GM18511 (cell line): Measurements from ENCODE around the gene PRDX2.

Experiments used
- ATAC-seq: cut with Tn5 transposase; IDR thresholded peaks from one replicate; pipeline ENCODE4 v1.9.1; 2021; ENCODE audit warnings: mild to moderate bottlenecking, moderate library complexity; ENCODE audit not compliant: unreplicated experiment

Gene PRDX2

DNA sequence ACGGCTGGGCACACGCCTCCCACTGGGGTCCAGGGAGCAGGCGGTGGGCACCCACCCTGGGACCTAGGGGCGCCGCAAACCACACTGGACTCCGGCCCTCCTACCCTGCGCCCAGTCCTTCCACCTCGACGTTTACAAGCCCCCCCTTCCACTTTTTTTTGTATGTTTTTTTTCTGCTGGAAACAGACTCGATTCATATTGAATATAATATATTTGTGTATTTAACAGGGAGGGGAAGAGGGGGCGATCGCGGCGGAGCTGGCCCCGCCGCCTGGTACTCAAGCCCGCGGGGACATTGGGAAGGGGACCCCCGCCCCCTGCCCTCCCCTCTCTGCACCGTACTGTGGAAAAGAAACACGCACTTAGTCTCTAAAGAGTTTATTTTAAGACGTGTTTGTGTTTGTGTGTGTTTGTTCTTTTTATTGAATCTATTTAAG lies 8.7 kb downstream of the PRDX2 start:
- no peak for ATAC-seq

DNA sequence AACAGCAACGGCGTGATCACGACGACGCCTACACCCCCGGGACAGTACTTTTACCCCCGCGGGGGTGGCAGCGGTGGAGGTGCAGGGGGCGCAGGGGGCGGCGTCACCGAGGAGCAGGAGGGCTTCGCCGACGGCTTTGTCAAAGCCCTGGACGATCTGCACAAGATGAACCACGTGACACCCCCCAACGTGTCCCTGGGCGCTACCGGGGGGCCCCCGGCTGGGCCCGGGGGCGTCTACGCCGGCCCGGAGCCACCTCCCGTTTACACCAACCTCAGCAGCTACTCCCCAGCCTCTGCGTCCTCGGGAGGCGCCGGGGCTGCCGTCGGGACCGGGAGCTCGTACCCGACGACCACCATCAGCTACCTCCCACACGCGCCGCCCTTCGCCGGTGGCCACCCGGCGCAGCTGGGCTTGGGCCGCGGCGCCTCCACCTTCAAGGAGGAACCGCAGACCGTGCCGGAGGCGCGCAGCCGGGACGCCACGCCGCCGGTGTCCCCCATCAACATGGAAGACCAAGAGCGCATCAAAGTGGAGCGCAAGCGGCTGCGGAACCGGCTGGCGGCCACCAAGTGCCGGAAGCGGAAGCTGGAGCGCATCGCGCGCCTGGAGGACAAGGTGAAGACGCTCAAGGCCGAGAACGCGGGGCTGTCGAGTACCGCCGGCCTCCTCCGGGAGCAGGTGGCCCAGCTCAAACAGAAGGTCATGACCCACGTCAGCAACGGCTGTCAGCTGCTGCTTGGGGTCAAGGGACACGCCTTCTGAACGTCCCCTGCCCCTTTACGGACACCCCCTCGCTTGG lies 9.3 kb downstream of the PRDX2 start:
- ATAC-seq: no peak

DNA sequence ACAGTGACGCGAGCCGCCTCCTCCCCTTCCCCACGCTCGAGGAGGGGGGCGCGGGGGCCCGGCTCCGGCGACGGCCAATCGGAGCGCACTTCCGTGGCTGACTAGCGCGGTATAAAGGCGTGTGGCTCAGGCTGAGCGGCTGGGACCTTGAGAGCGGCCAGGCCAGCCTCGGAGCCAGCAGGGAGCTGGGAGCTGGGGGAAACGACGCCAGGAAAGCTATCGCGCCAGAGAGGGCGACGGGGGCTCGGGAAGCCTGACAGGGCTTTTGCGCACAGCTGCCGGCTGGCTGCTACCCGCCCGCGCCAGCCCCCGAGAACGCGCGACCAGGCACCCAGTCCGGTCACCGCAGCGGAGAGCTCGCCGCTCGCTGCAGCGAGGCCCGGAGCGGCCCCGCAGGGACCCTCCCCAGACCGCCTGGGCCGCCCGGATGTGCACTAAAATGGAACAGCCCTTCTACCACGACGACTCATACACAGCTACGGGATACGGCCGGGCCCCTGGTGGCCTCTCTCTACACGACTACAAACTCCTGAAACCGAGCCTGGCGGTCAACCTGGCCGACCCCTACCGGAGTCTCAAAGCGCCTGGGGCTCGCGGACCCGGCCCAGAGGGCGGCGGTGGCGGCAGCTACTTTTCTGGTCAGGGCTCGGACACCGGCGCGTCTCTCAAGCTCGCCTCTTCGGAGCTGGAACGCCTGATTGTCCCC lies 10.1 kb downstream of the PRDX2 start, which contains the start of gene JUNB:
Gene JUNB, plus strand, starts transcription at position 142 of the 706 bp plus-strand sequence. Its CDS starts 286 bp downstream, at position 428.
- ATAC-seq: peak; percentile 30

DNA sequence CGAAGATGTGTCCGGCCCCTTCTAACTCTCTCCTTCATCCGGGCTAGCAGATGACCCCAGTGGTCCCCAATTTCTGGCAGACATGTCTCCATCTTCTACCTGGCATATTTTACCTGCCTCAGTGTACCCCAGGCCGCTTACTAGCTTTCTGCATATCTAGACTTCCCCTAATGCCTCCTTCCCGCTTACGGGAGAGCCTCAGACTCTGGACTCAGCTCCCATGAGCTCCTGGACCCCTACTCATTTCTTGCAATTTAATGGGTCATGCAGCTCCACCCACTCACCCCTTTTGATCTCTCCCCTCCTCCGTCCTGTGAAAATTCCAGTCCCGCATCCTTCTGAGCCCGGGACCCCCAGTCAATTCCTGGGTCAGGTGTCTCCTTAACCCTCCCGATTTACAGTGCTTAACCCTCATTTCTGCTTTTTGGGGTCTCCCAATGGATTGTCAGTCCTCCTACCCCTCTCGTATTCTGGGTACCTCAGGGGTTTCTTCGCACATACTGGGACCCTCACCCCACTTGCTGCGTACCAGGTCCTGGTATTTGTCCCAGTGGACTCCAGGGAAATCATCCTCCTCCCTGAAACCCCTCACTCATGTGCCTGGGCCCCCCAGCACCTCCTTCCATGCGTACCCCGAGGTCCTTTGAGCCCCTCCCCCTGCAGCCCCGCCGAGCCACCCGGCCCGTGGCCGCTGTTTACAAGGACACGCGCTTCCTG lies 10.8 kb downstream of the PRDX2 start:
- no peak for ATAC-seq

DNA sequence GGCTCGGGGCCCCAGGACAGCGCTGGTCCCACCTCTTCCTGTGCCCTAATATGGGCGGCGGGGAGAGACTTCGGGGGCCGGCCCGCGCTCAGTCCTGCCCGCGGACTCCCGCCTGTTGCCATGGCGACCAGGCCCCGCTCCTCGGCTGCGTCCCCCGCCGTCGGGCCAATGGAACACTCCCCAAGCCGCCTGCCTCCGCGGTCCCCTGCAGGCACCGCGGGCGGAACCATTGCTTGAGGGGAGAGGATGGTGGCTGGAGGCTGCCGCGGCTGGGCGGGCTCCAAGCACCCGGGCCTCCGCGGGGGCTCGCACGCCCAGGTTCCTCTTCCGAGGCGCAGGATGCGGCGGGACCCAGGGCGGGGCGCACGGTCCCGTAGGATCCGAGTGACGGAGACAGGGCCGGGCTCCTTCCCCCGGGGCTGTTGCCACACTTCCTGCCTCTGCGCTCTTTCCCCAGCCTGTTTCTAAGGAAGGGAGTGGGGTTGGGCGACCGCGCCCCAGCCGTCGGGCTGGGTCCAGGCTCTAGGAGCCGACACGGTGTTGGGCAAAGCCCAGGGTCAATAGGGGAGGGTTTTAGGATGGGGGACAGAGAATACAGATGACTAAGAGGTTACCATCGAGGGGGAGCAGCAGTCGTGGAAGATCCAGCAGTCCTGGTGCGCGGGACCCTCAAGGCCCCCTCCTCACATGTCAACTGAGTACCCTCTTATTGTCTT lies 11.5 kb downstream of the PRDX2 start:
- peak; percentile 45 for ATAC-seq

DNA sequence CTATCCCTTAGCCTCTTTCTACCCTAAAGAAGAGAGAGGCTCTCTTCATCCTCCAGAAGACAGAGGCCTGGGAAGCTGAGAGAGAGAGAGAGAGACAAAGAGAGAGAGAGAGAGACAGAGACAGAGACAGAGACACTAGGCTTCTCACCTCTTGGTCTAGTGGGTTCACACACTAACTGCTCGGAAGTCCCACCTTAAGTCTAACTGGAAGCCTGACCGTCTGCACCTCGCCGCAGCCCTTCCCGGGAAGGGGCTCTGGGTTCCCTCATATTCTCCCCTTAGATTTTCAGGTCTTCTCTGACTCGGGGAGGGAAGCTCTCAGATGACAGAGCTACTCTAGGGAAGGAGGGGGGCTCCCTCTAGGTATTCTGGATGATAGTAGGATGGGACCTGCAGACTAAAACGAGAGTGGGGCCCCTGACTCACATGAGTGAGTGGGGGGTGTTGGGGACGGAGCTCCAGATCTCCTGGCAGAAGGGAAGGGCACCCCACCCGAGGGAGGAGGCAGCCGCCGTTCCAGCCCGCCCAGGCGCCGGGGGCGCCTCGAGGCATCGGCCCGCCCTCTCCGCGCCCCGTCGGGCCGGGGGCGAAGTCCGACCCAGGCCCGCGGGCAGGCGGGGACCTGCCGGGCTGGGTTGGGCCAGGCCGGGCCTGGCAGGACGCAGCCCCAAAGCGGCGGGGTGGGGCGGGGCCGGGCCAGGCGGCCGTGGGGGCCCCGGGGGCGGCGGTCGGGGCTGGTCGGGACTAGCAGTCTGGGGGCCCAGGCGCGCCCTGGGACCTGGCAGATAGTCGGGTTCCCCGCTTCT lies 12.3 kb downstream of the PRDX2 start:
- no peak for ATAC-seq

DNA sequence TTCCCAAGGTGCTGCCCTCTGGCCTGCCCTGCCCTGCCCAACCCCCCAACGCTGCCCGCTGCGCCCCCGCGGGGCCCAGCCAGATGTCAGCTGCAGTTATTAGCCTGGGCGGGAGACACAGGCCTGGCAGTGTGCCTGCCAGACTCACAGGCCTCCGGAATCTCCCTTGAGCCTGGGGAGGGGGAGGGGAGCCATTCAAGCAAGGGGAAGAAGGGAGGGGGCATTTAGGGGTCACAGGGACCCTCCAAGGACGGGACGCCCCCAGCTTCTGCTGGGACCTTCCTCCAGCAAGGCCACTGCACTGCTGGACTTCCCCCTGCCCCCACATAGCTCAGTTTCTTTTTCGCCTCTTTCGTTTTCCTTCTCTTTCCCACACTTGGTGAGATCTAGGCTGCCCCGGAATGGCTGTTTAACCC lies 12.9 kb downstream of the PRDX2 start:
- no peak for ATAC-seq

DNA sequence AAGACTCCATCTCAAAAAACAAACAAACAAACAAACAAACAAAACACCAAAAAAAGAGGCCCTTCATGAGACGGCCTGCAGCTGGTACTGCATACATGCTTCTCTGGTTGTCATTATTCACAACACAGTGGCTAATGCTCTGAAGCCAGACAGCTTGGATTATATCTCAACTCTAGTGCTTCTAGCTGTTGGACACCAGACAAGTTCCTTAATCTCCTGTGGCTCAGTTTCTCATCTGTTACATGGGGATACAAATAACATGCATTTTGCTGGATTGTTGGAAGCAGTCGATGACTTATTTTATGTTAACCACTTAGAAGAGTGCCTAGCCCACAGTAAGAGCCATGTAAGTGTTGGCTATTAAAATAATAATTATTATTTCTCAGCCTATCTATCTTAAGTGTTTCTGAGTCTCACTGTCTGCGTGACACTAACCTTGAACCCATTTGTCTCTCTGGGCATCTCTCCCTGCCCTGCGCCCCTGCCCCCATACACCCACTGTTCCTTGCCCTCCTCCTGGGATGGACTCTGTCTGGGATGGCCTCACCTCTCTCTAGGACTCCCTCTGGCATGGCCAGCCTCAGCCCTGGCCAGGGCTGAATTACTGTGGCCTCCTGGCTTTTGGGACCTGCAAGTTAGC lies 13.4 kb downstream of the PRDX2 start:
- ATAC-seq: no peak

DNA sequence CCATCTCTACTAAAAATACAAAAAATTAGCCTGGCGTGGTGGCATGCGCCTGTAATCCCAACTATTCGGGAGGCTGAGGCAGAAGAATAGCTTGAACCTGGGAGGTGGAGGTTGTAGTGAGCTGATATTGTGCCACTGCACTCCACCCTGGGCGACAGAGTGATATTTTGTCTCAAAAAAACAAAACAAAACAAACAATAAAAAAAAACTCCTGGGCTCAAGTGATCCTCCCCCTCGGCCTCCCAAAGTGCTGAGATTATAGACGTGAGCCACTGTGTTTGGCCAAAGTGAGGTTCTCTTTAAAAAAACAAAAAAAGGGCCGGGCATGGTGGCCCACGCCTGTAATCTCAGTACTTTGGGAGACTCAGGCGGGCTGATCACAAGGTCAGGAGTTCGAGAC lies 14.1 kb downstream of the PRDX2 start:
- no peak for ATAC-seq

DNA sequence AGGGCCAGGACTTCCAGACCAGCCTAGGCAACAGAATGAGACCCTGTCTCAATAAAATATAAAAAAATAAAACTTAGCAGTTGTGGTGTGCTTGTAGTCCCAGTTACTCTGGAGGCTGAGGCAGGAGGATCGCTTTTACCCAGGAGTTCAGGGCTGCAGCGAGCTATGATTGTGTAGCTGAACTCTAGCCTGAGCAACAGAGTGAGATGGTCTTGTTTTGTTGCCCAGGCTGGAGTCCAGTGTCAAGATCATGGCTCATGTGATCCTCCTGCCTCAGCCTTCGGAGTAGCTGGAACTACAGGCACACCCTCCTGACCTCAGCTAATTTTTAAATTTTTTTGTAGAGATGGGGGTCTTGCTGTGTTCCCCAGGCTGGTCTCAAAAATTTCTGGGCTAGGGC lies 14.6 kb downstream of the PRDX2 start:
- ATAC-seq: no peak

DNA sequence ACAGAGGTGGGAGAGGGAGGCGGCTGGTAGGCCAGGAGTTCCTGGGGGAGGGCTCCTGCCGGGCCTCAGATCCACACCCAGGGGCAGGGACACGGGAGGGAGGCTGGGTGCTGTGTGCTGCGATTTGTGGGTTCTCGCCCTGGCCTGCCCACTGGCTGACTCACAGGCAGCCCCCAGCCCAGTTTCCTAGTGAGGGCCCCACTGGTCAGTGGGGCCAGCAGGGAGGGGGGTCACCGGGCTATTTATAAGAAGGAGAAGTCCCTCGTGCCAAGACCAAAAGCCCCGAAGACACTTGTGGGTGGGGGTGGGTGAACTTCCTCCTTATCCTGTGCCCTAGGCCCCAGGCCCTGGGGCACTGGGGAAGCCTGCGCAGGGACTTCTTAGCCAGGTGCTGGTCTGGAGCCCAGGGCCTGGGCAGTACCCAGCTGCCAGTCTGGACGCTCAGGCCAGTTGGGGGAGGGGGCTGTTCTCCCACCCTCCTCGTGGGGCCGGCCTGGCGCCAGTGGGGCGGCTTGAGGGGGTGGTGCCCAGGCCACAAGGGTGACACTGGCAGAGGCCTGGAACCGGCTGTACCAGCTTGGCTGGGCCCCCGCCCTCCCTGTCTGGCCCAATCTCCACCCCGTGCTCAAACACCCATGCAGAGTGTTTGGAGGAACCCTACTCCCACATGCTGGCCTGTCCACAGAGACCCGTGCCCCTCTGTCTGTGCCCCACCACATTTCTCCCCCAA lies 15.3 kb downstream of the PRDX2 start:
- ATAC-seq: no peak

DNA sequence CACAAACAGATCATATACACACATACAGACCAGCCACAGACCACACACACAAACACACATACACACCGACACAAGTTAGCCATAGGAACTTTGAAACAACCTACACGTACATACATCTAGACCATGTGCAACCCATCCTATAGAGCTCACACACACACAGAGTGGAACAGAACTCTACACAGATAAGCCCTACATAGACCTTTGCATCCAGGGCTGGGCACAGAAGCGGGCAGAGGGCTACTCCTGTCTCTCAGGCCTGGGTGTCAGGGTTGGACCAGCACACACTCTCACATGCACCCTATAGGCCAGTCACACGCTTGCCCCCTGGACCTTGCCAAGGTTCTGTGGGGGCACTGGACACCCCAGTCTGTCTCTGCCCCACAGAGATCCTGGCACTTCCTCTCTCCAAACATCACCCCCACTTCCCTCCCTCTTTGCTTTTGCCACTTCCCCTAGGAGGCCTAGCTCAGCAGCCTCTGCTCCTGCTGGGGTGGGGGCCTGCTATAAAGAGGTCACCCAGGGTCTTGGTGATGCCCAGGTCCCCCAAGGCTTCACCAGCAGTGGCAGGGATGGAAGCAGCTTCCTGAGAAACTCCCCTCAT lies 16.1 kb downstream of the PRDX2 start:
- no peak for ATAC-seq

DNA sequence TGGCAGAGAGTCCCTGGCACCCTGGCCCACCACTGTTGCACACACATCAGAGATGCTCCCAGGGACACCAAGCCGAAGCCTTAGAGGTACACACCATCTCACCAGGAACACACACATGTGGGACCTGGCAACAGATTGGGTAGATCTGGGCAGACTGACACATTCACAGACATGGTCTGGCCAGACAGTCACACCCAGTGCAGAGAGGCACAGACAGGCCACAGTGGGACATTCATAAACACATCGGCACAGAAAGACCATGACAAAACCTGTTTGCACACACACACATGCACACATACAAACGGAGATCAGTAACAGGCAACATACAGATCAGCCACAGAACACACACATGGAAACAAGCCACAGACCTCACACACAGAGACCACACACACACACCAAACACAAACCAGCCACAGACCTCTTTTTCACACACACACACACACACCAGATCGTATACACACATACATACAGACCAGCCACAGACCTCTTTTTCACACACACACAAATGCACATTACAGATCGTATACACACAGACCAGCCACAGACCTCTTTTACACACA lies 16.6 kb downstream of the PRDX2 start:
- no peak for ATAC-seq

DNA sequence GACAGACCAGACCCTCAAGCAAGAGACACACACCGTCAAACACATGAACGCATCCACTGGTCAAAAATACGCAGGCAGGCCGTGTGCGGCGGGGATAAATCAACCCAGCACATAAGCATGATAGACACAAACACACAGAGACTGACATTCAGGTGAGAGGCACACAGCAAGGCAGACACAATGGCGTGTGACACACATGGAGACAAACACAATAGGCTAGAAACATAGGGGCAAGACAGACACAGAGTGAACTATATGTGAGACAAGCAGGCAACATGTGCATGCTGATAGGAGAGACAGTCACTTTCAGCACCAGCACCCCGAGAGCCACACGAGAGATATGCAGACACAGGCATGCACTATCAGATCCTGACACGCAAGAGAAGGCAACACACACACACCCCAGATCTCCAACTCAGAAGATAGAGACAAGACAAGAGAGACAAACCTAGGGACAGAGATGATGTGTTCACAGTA lies 17.2 kb downstream of the PRDX2 start:
- ATAC-seq: no peak

DNA sequence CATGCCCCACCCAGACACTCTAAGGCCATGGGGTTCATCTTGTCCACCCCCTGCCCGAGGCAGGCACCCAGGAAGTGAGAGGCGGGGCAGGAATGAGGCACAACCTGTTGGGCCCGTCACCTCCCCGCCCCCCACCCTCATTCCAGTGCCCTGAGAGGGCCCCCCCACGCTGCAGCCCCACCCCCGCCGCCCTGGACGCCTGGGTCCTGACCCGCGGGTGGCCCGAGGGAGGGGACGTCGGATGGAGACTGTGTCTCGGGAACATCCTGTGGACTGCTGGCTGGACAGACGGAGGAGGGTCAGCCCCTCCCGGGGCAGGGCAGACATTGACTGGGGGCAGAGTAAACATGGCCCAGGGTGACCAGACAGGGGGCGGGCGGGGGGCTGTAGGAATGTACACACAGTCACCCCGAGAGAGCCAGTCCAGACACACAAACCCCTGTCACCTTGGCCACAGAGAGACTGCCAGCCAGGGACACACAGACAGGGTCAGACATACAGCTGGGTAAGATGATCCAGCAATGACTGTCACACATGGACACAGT lies 17.7 kb downstream of the PRDX2 start:
- no peak for ATAC-seq

DNA sequence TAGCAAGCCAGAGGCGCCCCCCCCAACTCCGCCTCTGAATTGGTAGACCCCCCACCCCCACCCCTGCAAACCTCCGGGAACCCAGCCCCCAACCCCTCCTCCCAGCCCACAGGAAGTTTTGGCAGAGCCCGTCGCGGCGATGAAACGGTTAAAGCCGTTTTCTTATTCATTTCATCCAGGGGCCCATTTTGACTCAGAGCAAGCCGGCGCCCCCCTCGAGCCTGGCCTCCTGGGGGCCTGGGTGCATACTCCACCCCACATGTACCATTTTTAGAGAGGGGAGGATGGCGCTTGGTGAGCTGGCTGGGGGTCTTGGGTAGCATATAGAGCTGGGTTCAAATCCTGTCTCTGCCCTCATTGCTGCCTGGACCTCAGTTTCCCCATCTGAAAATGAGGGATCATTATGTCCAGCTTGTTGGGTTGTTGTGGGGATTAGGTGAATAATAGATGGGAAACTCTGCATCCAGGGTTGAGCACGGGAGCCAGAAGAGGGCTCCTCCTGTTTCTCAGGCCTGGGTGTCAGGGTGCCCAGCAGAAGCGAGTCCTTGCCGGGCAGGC lies 18.2 kb downstream of the PRDX2 start:
- ATAC-seq: no peak
